HPDE6-E6E7 (cell line): ENCODE data around the gene ZNF625.
"Not testable (repeated sequence)": the region's sequence is repeated elsewhere in the genome, so short reads cannot be mapped to it uniquely, and the experiment has no call there.

Experiments used
- DNase-seq: peaks from one replicate; pipeline ENCODE4 v3.0.0; 2011; ENCODE audit warnings: missing footprints; ENCODE audit errors: extremely low spot score

ZNF625 gene

GRCh38 chr19:12137221-12137940 lies 19.2 kb downstream of the ZNF625 start:
- no peak for DNase-seq

GRCh38 chr19:12133069-12133468 lies 23.5 kb downstream of the ZNF625 start:
- DNase-seq, result no peak

- no peak for DNase-seq
Observed at GRCh38 chr19:12126707-12127106, 29.8 kb downstream of the ZNF625 start.

- DNase-seq, result no peak
Observed at GRCh38 chr19:12117201-12117970, 39.1 kb downstream of the ZNF625 start.

GRCh38 chr19:12113121-12113520 lies 43.4 kb downstream of the ZNF625 start:
- no peak for DNase-seq

- DNase-seq, result no peak
Observed at GRCh38 chr19:12112701-12113100, 43.8 kb downstream of the ZNF625 start.

- no peak for DNase-seq
Observed at GRCh38 chr19:12111943-12112637, 44.4 kb downstream of the ZNF625 start.

GRCh38 chr19:12111176-12111575 lies 45.4 kb downstream of the ZNF625 start:
- no peak for DNase-seq

GRCh38 chr19:12103909-12104308 lies 52.6 kb downstream of the ZNF625 start:
- DNase-seq, result not testable (repeated sequence)

- no peak for DNase-seq
Observed at GRCh38 chr19:12098040-12098439, 58.5 kb downstream of the ZNF625 start.

- no peak for DNase-seq
Observed at GRCh38 chr19:12095111-12095790, 61.3 kb downstream of the ZNF625 start.
